ENCODE data around the gene CACNA1G. TPM values are rescaled to one million over a fixed set of nuclear protein-coding genes. Genes with fewer than 3 reads are reported as not detected.

CACNA1G gene
- polyA plus RNA-seq, 1 donor (not counting 4 experiments of a cell fraction or from before 2014, with no cell fraction given) = 0.07 TPM

DNA sequence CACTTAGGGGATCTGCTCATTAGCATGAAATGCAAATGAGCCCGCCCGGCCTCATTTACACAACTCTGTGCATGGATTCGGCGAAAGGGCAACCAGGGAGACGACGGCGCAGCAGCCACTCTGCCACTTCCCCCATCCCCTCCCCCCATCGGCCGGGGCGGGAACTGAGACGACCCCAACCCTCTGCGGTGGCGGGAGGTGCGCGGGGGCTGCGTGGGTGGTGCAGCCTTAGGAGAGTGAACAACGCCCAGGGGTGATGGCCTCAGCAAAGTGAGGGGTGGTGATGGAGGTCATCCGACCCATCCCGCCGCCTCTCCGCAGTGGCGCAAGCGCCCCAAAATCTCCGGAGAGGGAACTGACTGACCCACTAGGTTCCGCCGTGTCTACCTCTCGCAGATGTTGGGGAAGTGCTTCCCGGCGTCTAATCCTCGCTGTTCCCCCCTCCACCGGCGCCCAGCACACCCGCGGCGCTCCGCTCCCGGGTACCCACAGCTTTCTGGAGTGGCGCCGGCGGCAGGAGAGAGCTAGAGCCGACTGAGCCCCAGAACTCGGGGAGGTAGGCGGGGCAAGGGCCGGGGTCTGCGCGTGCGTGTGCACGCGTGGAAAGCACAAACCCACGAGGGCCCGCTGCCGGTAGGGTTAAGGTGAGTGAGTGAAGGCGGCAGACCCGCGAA, 1.4 kb upstream of the CACNA1G start:
- H3K27ac ChIP-seq (ENCODE audit: control insufficient read depth, insufficient read depth, low read length) = no peak overlapping the region
- dilution Hi-C loops (cut with MboI; ENCODE audit: extremely low pct_ligation_motif_present, low sequenced_read_pairs) = no loop called here
- TF ChIP-seq, protein P1, sequence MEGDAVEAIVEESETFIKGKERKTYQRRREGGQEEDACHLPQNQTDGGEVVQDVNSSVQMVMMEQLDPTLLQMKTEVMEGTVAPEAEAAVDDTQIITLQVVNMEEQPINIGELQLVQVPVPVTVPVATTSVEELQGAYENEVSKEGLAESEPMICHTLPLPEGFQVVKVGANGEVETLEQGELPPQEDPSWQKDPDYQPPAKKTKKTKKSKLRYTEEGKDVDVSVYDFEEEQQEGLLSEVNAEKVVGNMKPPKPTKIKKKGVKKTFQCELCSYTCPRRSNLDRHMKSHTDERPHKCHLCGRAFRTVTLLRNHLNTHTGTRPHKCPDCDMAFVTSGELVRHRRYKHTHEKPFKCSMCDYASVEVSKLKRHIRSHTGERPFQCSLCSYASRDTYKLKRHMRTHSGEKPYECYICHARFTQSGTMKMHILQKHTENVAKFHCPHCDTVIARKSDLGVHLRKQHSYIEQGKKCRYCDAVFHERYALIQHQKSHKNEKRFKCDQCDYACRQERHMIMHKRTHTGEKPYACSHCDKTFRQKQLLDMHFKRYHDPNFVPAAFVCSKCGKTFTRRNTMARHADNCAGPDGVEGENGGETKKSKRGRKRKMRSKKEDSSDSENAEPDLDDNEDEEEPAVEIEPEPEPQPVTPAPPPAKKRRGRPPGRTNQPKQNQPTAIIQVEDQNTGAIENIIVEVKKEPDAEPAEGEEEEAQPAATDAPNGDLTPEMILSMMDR (optimal IDR thresholded peaks at IDR 0.05 in 1 of 3, IDR thresholded peaks at IDR 0.05 in 1 of 3, conservative IDR thresholded peaks at IDR 0.05 in 1 of 3; ENCODE audit: extremely low read depth in 1 of 3, insufficient read depth in 2 of 3, low read length in 3 of 3) = no peak
- TF ChIP-seq EZH2 (IDR thresholded peaks at IDR 0.05; ENCODE audit: low read length) = peak; percentile 88
- peaks cover 2% of the 10 kb centered on the region for H4K20me1 ChIP-seq (ENCODE audit: control insufficient read depth, extremely low read depth, insufficient read depth, low read length)
- peak overlapping the region in 1 of 3 experiments; percentile 47 for H3K4me3 ChIP-seq (ENCODE audit: control insufficient read depth in 2 of 3, extremely low read depth in 1 of 3, insufficient read depth in 2 of 3, low read depth in 1 of 3, low read length in 3 of 3)
- H3K9me1 ChIP-seq (ENCODE audit: control insufficient read depth, extremely low read depth, insufficient read depth, low read length) = no peaks in the 10 kb centered on the region
- H3K27me3 ChIP-seq (ENCODE audit: control insufficient read depth, extremely low read depth, insufficient read depth, low read length) = peaks cover 54% of the 10 kb centered on the region
- H2AFZ ChIP-seq (ENCODE audit: control insufficient read depth, low read length) = no peak overlapping the region
- no peak for FAIRE-seq
- H3K4me1 ChIP-seq (ENCODE audit: control insufficient read depth, extremely low read depth, insufficient read depth, low read length) = peaks cover 10% of the 10 kb centered on the region
- no peak for DNase-seq (ENCODE audit: low read depth, low spot score)
- no peaks in the 10 kb centered on the region for H3K9me3 ChIP-seq (ENCODE audit: control insufficient read depth, low read depth, low read length)
- no peaks in the 10 kb centered on the region for H3K79me2 ChIP-seq (ENCODE audit: control insufficient read depth, insufficient read depth, low read length)
- H3K4me2 ChIP-seq (ENCODE audit: control insufficient read depth, extremely low read depth, insufficient read depth, low read depth, low read length) = peak overlapping the region; percentile 76
- peaks cover 0 to 9% of the 10 kb centered on the region in 2 experiments for H3K36me3 ChIP-seq (ENCODE audit: control insufficient read depth in 2 of 2, extremely low read depth in 1 of 2, insufficient read depth in 2 of 2, low read length in 2 of 2)
- H3K9ac ChIP-seq (ENCODE audit: control insufficient read depth, extremely low read depth, insufficient read depth, low read length) = no peak overlapping the region

DNA sequence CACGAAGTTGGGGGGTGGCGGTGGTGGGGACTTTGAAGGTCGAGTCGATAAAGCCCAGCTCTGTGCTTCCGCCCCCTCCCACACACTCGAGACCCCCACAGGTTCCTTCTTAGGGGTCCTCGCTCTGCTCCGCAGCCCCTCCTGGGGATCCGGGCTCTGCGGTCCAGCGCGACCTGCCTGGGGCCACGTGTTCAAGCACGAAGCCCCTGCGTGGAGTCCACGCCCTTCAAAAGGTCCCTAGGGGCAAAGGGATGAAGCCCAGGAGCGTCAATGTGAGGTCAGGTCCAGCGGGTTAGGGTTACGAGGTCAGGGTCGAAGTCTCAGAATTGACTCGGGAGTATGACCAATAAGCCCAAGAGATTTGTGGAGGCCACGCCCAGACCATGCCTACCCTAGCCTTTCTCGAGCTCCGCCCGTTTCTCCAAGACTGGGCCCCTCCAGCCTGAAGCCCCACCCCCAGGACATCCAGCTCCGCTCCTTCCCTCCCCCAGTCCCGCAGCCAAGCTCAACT, 786 bp upstream of the CACNA1G start:
- Histone ChIP-seq H2AFZ (ENCODE audit: control insufficient read depth, low read length) (peak overlapping the region; percentile 23), H3K9ac (ENCODE audit: control insufficient read depth, extremely low read depth, insufficient read depth, low read length) (no peak overlapping the region), H3K9me3 (ENCODE audit: control insufficient read depth, low read depth, low read length) (no peaks in the 10 kb centered on the region), H3K4me2 (ENCODE audit: control insufficient read depth, extremely low read depth, insufficient read depth, low read depth, low read length) (peak overlapping the region; percentile 76), H3K27ac (ENCODE audit: control insufficient read depth, insufficient read depth, low read length) (no peak overlapping the region), H3K9me1 (ENCODE audit: control insufficient read depth, extremely low read depth, insufficient read depth, low read length) (no peaks in the 10 kb centered on the region), H3K36me3 (ENCODE audit: control insufficient read depth in 2 of 2, extremely low read depth in 1 of 2, insufficient read depth in 2 of 2, low read length in 2 of 2) (peaks cover 0 to 9% of the 10 kb centered on the region in 2 experiments), H3K4me3 (ENCODE audit: control insufficient read depth in 2 of 3, extremely low read depth in 1 of 3, insufficient read depth in 2 of 3, low read depth in 1 of 3, low read length in 3 of 3) (peak overlapping the region; percentile 38 to 60 (median 47)), H3K27me3 (ENCODE audit: control insufficient read depth, extremely low read depth, insufficient read depth, low read length) (peaks cover 59% of the 10 kb centered on the region), H3K4me1 (ENCODE audit: control insufficient read depth, extremely low read depth, insufficient read depth, low read length) (peaks cover 13% of the 10 kb centered on the region), H3K79me2 (ENCODE audit: control insufficient read depth, insufficient read depth, low read length) (no peaks in the 10 kb centered on the region), H4K20me1 (ENCODE audit: control insufficient read depth, extremely low read depth, insufficient read depth, low read length) (peaks cover 2% of the 10 kb centered on the region)
- dilution Hi-C loops (cut with MboI; ENCODE audit: extremely low pct_ligation_motif_present, low sequenced_read_pairs) = no loop called here
- FAIRE-seq (no peak), DNase-seq (ENCODE audit: low read depth, low spot score) (no peak)
- TF ChIP-seq, protein P1 (optimal IDR thresholded peaks at IDR 0.05 in 1 of 3, IDR thresholded peaks at IDR 0.05 in 1 of 3, conservative IDR thresholded peaks at IDR 0.05 in 1 of 3; ENCODE audit: extremely low read depth in 1 of 3, insufficient read depth in 2 of 3, low read length in 3 of 3) = no peak
- TF ChIP-seq EZH2 (IDR thresholded peaks at IDR 0.05; ENCODE audit: low read length) = peak; percentile 71
